T-helper 2 cell treated with Interferon-gamma antibody and Interleukin-4, amounts not matched to agents 5 μg/mL and 100 μg/mL, for 36 hours (primary cell): Measurements from ENCODE around the gene MARCHF6.

ENCODE experiments used
- DNase-seq: peaks from one replicate; pipeline ENCODE4 v3.0.0; 2021; ENCODE audit warnings: low spot score
- H3K27ac Mint-ChIP-seq: one replicate; pipeline ENCODE4 v1.8.0; 2021; ENCODE audit warnings: mild to moderate bottlenecking, mixed read lengths
- H3K27me3 Mint-ChIP-seq: one replicate; pipeline ENCODE4 v1.8.0; 2021; ENCODE audit warnings: low read depth, mixed read lengths
- H3K36me3 Mint-ChIP-seq: one replicate; pipeline ENCODE4 v1.8.0; 2021; ENCODE audit warnings: low read depth, mixed read lengths
- H3K4me1 Mint-ChIP-seq: one replicate; pipeline ENCODE4 v1.8.0; 2021; ENCODE audit warnings: low read depth, mixed read lengths
- H3K4me3 Mint-ChIP-seq: one replicate; pipeline ENCODE4 v1.8.0; 2022; ENCODE audit warnings: mild to moderate bottlenecking, moderate library complexity, mixed read lengths
- H3K9me3 Mint-ChIP-seq: one replicate; pipeline ENCODE4 v1.8.0; 2021; ENCODE audit warnings: mixed read lengths

Gene MARCHF6

DNA sequence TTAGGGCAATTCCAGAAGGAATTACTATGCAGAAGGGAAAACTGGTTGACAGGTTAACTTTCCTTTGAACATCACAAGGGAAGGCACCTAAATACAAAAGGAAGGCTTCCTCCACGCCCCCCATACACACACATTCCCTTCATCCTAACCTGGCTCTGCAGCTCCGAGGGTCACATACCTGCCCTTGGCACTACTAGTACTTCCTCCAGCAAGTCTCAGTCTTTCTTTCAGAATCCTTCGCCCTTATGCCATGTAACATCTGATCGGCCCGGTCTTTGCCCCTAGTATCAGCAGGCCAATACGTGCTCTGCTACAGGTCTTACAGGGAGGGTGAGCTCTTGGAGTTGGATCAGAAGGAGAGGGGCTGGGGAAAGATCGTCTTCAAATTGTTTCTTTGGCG, 1.6 kb upstream of the MARCHF6 start:
- H3K36me3 Mint-ChIP-seq = peaks cover 8% of the 10 kb centered on the region
- peaks cover 25% of the 10 kb centered on the region for H3K4me1 Mint-ChIP-seq
- DNase-seq = no peak
- peak overlapping the region; percentile 75 for H3K27ac Mint-ChIP-seq
- no peaks in the 10 kb centered on the region for H3K27me3 Mint-ChIP-seq
- peak overlapping the region; percentile 63 for H3K4me3 Mint-ChIP-seq
- H3K9me3 Mint-ChIP-seq = no peaks in the 10 kb centered on the region

- H3K9me3 Mint-ChIP-seq = no peaks in the 10 kb centered on the region
- H3K36me3 Mint-ChIP-seq = peaks cover 8% of the 10 kb centered on the region
- no peaks in the 10 kb centered on the region for H3K27me3 Mint-ChIP-seq
- DNase-seq = no peak
- H3K4me3 Mint-ChIP-seq = peak overlapping the region; percentile 89
- H3K4me1 Mint-ChIP-seq = peaks cover 31% of the 10 kb centered on the region
- peak overlapping the region; percentile 96 for H3K27ac Mint-ChIP-seq
Measured at GRCh38 chr5:10352430-10353240, 860 bp upstream of the MARCHF6 start.

GRCh38 chr5:10354048-10354872, 765 bp downstream of the MARCHF6 start:
- DNase-seq = peak; percentile 52
- peak overlapping the region; percentile 99 for H3K27ac Mint-ChIP-seq
- no peaks in the 10 kb centered on the region for H3K9me3 Mint-ChIP-seq
- peaks cover 11% of the 10 kb centered on the region for H3K36me3 Mint-ChIP-seq
- peak overlapping the region; percentile 99 for H3K4me3 Mint-ChIP-seq
- peaks cover 37% of the 10 kb centered on the region for H3K4me1 Mint-ChIP-seq
- H3K27me3 Mint-ChIP-seq = no peaks in the 10 kb centered on the region

- peaks cover 11% of the 10 kb centered on the region for H3K36me3 Mint-ChIP-seq
- no peaks in the 10 kb centered on the region for H3K27me3 Mint-ChIP-seq
- DNase-seq = peak; percentile 24
- H3K9me3 Mint-ChIP-seq = no peaks in the 10 kb centered on the region
- peaks cover 37% of the 10 kb centered on the region for H3K4me1 Mint-ChIP-seq
- H3K27ac Mint-ChIP-seq = peak overlapping the region; percentile 99
- H3K4me3 Mint-ChIP-seq = peak overlapping the region; percentile 99
Measured at GRCh38 chr5:10355071-10355889, 1.8 kb downstream of the MARCHF6 start.

GRCh38 chr5:10358999-10359398, 5.5 kb downstream of the MARCHF6 start:
- Mint-ChIP-seq H3K27ac (no peak overlapping the region), H3K4me3 (no peak overlapping the region), H3K27me3 (no peaks in the 10 kb centered on the region), H3K9me3 (no peaks in the 10 kb centered on the region), H3K36me3 (peaks cover 9% of the 10 kb centered on the region), H3K4me1 (peaks cover 34% of the 10 kb centered on the region)
- DNase-seq = no peak

DNA sequence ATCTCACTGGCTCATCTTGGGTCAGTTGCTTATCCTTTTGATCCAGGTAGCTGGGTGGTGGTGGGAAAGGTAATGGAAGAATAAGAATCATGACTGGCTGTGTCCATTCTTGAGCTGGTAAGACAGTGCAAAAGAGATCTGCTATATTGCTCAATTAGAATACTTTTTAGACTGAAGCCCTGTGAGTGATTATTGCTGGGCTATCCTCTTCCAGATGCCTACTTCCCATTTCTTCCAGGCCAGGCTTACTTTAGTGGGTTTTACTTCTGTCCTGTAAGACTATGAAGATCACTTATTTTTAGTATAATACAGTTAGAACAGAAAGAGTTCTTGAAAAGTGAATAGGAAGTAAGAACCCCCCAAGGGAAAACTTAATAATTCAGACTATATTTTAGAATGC, 7.2 kb downstream of the MARCHF6 start:
- Mint-ChIP-seq H3K27me3 (no peaks in the 10 kb centered on the region), H3K27ac (no peak overlapping the region), H3K4me3 (no peak overlapping the region), H3K9me3 (no peaks in the 10 kb centered on the region), H3K36me3 (peaks cover 5% of the 10 kb centered on the region), H3K4me1 (peaks cover 32% of the 10 kb centered on the region)
- DNase-seq = no peak

- H3K4me3 Mint-ChIP-seq = no peak overlapping the region
- H3K36me3 Mint-ChIP-seq = peaks cover 8% of the 10 kb centered on the region
- no peak overlapping the region for H3K27ac Mint-ChIP-seq
- no peaks in the 10 kb centered on the region for H3K27me3 Mint-ChIP-seq
- no peaks in the 10 kb centered on the region for H3K9me3 Mint-ChIP-seq
- H3K4me1 Mint-ChIP-seq = peaks cover 20% of the 10 kb centered on the region
- no peak for DNase-seq
Measured at GRCh38 chr5:10363519-10364185, 10.2 kb downstream of the MARCHF6 start.

- peaks cover 26% of the 10 kb centered on the region for H3K4me1 Mint-ChIP-seq
- H3K27me3 Mint-ChIP-seq = no peaks in the 10 kb centered on the region
- no peak overlapping the region for H3K27ac Mint-ChIP-seq
- H3K4me3 Mint-ChIP-seq = no peak overlapping the region
- H3K36me3 Mint-ChIP-seq = peaks cover 6% of the 10 kb centered on the region
- H3K9me3 Mint-ChIP-seq = no peaks in the 10 kb centered on the region
- DNase-seq = no peak
Measured at GRCh38 chr5:10364186-10364689, 10.7 kb downstream of the MARCHF6 start.

DNA sequence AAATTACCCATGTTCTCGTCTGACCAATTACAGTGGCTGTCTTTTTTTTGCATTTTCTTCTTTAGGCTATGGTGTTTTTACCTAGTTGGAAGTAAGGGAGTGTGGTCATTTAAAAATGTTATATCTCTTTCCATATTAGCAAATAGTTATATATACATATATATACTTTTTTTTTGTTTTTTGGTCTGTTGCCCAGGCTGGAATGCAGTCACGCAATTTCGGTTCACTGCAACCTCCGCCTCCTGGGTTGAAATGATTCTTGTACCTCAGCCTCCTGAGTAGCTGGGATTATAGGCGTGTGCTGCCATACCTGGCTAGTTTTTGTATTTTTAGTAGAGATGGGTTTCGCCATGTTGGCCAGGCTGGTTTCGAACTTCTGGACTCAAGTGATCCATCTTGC, 12.3 kb downstream of the MARCHF6 start:
- Mint-ChIP-seq H3K36me3 (peaks cover 6% of the 10 kb centered on the region), H3K27me3 (no peaks in the 10 kb centered on the region), H3K4me1 (peaks cover 30% of the 10 kb centered on the region), H3K4me3 (no peak overlapping the region), H3K27ac (no peak overlapping the region), H3K9me3 (no peaks in the 10 kb centered on the region)
- DNase-seq = no peak

- no peak overlapping the region for H3K4me3 Mint-ChIP-seq
- no peaks in the 10 kb centered on the region for H3K27me3 Mint-ChIP-seq
- H3K27ac Mint-ChIP-seq = no peak overlapping the region
- H3K9me3 Mint-ChIP-seq = no peaks in the 10 kb centered on the region
- peaks cover 33% of the 10 kb centered on the region for H3K4me1 Mint-ChIP-seq
- peaks cover 6% of the 10 kb centered on the region for H3K36me3 Mint-ChIP-seq
- DNase-seq = no peak
Measured at GRCh38 chr5:10366310-10367272, 13.1 kb downstream of the MARCHF6 start.

DNA sequence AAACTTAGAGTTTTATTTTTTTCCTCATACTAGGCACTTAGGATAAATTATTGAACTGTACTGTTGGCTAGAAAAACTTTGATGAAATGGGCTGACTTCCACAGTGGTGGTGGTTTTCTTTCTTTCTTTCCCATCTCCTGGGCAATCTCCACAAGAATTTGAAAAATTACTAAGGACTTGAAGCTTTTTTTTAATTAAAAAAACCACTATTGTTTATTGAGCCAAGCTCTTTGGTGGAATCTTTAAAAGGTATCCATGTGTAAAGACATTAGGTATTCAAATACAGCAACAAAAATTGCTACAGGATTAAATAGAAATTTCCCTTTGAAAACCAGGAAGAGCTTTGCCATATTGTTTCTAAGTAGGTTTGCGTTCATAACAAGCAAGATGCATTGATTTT, 14.1 kb downstream of the MARCHF6 start:
- H3K27ac Mint-ChIP-seq = no peak overlapping the region

GRCh38 chr5:10370931-10371330, 17.4 kb downstream of the MARCHF6 start:
- Mint-ChIP-seq H3K27ac (no peak overlapping the region), H3K9me3 (no peaks in the 10 kb centered on the region), H3K36me3 (peaks cover 7% of the 10 kb centered on the region), H3K4me1 (peaks cover 38% of the 10 kb centered on the region), H3K4me3 (no peak overlapping the region), H3K27me3 (no peaks in the 10 kb centered on the region)
- no peak for DNase-seq

More for the DNA sequence above, 14.1 kb downstream of the MARCHF6 start:
- no peak for DNase-seq
- Mint-ChIP-seq H3K36me3 (peaks cover 6% of the 10 kb centered on the region), H3K4me1 (peaks cover 33% of the 10 kb centered on the region), H3K9me3 (no peaks in the 10 kb centered on the region), H3K4me3 (no peak overlapping the region), H3K27me3 (no peaks in the 10 kb centered on the region)
